Ovary (tissue), 9 donors: ENCODE results near the gene ARHGAP19. TPM values are rescaled to one million over a fixed set of nuclear protein-coding genes. Genes with fewer than 3 reads are reported as not detected.
A peak's percentile ranks its signal among the peaks of the same experiment; 100 is the strongest.

Source experiments
- DNase-seq, 5 donors: peaks; one replicate each; pipeline ENCODE4 v3.0.0-alpha.2; 2019 to 2020
- H3K27ac ChIP-seq, 2 donors: fragments of 200-600 bp; one replicate each; pipeline versions ENCODE4 v1.5.1 to v1.8.0; 2019 to 2022
- H3K27me3 ChIP-seq: fragments of 200-600 bp; one replicate; pipeline ENCODE4 v1.8.0; 2022
- H3K36me3 ChIP-seq: fragments of 200-600 bp; sonication (generic); one replicate; pipeline ENCODE4 v1.5.1; 2019
- H3K4me1 ChIP-seq: one replicate; pipeline ENCODE4 v1.8.1; 2013; ENCODE audit warnings: mild to moderate bottlenecking, moderate library complexity; ENCODE audit not compliant: insufficient read depth
- H3K4me3 ChIP-seq: fragments of 200-600 bp; sonication (generic); one replicate; pipeline ENCODE4 v1.5.1; 2017
- H3K9me3 ChIP-seq, 2 donors: fragments of 200-600 bp in 1 of 2; sonication (generic) in 1 of 2; one replicate each; pipeline versions ENCODE4 v1.5.1 to v1.8.1; 2013 to 2019; ENCODE audit warnings: mild to moderate bottlenecking in 1 of 2, moderate library complexity in 1 of 2
- EP300 ChIP-seq: sonication (generic); formaldehyde crosslinking; IDR thresholded peaks from one replicate; pipeline ENCODE4 v1.6.1; 2017; ENCODE audit warnings: antibody characterized with exemption
- POLR2A ChIP-seq: fragments of 450-650 bp; IDR thresholded peaks from one replicate; pipeline ENCODE4 v1.6.1; 2017; ENCODE audit warnings: antibody characterized with exemption, mild to moderate bottlenecking, moderate library complexity
- WGBS, 3 donors: extraction: QIAGEN DNeasy Blood & Tissue Kit in 1 of 3; methylation state at CpG; one replicate each; pipeline versions ENCODE4 v1.1.5 to v1.1.7; 2013 to 2017; 5-methylcytosine and 5-hydroxymethylcytosine counted together
- intact Hi-C, 4 donors: fragments of 100-400 bp; cut with DNase I; formaldehyde crosslinking; loops; one replicate each; pipeline versions ENCODE4 v1.11.0 to v1.15.1; 2022 to 2023
- polyA plus RNA-seq, 2 donors: library from polyadenylated mRNA; stranded (reverse); fragments of 200-250 nt in 1 of 2; fragments of 350-450 nt in 1 of 2; fragmentation: Illumina TruSeq in 1 of 2; extraction: RNeasy Lipid Tissue Mini Kit (QIAGEN cat#74804) in 1 of 2; gene quantifications; one replicate each; pipeline ENCODE4 v1.2.3, GENCODE V29; 2013 to 2014
- total RNA-seq, 7 donors: library from RNA; depleted of rRNA in 2 of 7; stranded (reverse); fragments of >200 nt in 2 of 7; fragmentation: NEBNext Ultra II Directional in 3 of 7; extraction: Animal tissue kit (Norgen Biotek cat#: 25700) in 3 of 7; gene quantifications; one replicate each; pipeline versions ENCODE4 v1.1.0 to v1.2.4, GENCODE V29; 2016 to 2023
- TF ChIP-seq, protein P1 (sequence below), 3 donors: fragments of 450-650 bp in 2 of 3; fragments of 200-600 bp in 1 of 3; IDR thresholded peaks; one replicate each; pipeline versions ENCODE4 v1.5.1 to v1.8.0; 2016 to 2022; ENCODE audit warnings: antibody characterized with exemption in 3 of 3, mild to moderate bottlenecking in 1 of 3
- donor health status: DM: no; HTN: no; CAD: no; lungs with moderate emphysema.
- donor health status: DM: no; HTN: no; CAD: no.
- donor health status: Bipolar disorder and iron deficiency.
- donor health status: DM: yes; HTN: yes; CAD: no.
- donor health status: DM: no; HTN: no; CAD: no.
- donor health status: DM: yes; HTN: yes; CAD: no.

ARHGAP19 gene
- total and polyA plus RNA-seq, 9 donors, result 6.7 to 18.1 (median 13.5) TPM

- no peak for DNase-seq
- Histone ChIP-seq H3K36me3 (no peaks in the 10 kb centered on the region), H3K4me1 (no peaks in the 10 kb centered on the region), H3K27ac (no peak overlapping the region), H3K27me3 (no peaks in the 10 kb centered on the region), H3K9me3 (no peaks in the 10 kb centered on the region), H3K4me3 (no peak overlapping the region)
- intact Hi-C loops, result no loop called here
- TF ChIP-seq EP300, result no peak
- TF ChIP-seq, protein P1, sequence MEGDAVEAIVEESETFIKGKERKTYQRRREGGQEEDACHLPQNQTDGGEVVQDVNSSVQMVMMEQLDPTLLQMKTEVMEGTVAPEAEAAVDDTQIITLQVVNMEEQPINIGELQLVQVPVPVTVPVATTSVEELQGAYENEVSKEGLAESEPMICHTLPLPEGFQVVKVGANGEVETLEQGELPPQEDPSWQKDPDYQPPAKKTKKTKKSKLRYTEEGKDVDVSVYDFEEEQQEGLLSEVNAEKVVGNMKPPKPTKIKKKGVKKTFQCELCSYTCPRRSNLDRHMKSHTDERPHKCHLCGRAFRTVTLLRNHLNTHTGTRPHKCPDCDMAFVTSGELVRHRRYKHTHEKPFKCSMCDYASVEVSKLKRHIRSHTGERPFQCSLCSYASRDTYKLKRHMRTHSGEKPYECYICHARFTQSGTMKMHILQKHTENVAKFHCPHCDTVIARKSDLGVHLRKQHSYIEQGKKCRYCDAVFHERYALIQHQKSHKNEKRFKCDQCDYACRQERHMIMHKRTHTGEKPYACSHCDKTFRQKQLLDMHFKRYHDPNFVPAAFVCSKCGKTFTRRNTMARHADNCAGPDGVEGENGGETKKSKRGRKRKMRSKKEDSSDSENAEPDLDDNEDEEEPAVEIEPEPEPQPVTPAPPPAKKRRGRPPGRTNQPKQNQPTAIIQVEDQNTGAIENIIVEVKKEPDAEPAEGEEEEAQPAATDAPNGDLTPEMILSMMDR (IDR thresholded peaks at IDR 0.05), result peak; percentile 47 to 55 (median 54)
Observed at GRCh38 chr10:97278491-97278989, 13.9 kb downstream of the ARHGAP19 start.

GRCh38 chr10:97277551-97277950 is 14.9 kb downstream of the ARHGAP19 start:
- H3K4me1 ChIP-seq, result no peaks in the 10 kb centered on the region
- DNase-seq, result no peak
- no peaks in the 10 kb centered on the region for H3K27me3 ChIP-seq
- TF ChIP-seq, protein P1 (IDR thresholded peaks at IDR 0.05), result no peak
- TF ChIP-seq POLR2A (no peak), EP300 (no peak)
- H3K27ac ChIP-seq, result no peak overlapping the region
- intact Hi-C loops, result no loop called here
- 65 to 90% (median 86%) methylated on average over 1 of the region's 1 CpG for whole genome bisulfite sequencing, 3 donors
- no peaks in the 10 kb centered on the region for H3K36me3 ChIP-seq
- H3K4me3 ChIP-seq, result no peak overlapping the region
- H3K9me3 ChIP-seq, result no peaks in the 10 kb centered on the region

GRCh38 chr10:97274828-97275227 is 17.6 kb downstream of the ARHGAP19 start:
- Histone ChIP-seq H3K9me3 (no peaks in the 10 kb centered on the region), H3K4me1 (no peaks in the 10 kb centered on the region), H3K36me3 (no peaks in the 10 kb centered on the region), H3K27me3 (no peaks in the 10 kb centered on the region), H3K27ac (no peak overlapping the region), H3K4me3 (no peak overlapping the region)
- TF ChIP-seq, protein P1 (IDR thresholded peaks at IDR 0.05), result no peak
- no peak for TF ChIP-seq POLR2A
- TF ChIP-seq EP300, result no peak
- intact Hi-C loops, result no loop called here
- 72 to 75% (median 72%) methylated on average over 3 of the region's 9 CpGs for WGBS, 3 donors
- no peak for DNase-seq

GRCh38 chr10:97273700-97274099 is 18.7 kb downstream of the ARHGAP19 start:
- intact Hi-C loops, result no loop called here
- 97 to 98% (median 97%) methylated on average over 3 of the region's 3 CpGs for WGBS, 3 donors
- H3K9me3 ChIP-seq, result no peaks in the 10 kb centered on the region
- TF ChIP-seq EP300, result no peak
- no peak overlapping the region for H3K4me3 ChIP-seq
- H3K36me3 ChIP-seq, result no peaks in the 10 kb centered on the region
- no peak overlapping the region for H3K27ac ChIP-seq
- no peaks in the 10 kb centered on the region for H3K4me1 ChIP-seq
- H3K27me3 ChIP-seq, result no peaks in the 10 kb centered on the region
- no peak for DNase-seq

DNA sequence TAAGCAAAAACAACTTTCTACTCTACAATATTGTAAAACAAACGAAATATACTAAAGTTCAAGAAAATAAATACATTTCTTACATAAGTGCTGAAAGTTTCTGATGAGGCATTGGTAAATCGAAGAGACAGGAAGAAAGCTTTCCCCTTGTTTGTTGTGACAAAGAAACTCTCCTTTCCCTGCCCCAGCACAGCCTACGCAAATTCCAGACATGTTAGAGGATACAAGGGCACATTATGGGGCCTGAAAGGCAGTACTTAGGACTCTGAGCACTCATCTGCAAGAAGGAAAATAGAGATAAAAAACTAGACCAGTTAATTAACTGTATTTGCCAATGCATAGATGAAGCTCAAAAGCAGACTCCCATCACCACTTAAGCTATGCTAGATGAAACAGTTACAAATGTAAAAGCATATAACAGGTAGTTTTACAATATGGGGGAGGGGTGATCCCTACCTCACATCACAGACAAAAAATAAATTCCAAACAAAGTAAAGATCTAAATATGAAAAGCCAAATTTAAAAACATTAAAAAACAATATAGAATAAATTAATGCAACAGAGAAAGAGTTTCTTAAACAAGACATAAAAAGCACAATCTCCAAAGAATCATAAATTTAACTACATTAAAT is 21.8 kb downstream of the ARHGAP19 start:
- Histone ChIP-seq H3K27ac (no peak overlapping the region), H3K4me3 (no peak overlapping the region), H3K9me3 (no peaks in the 10 kb centered on the region), H3K4me1 (no peaks in the 10 kb centered on the region), H3K27me3 (no peaks in the 10 kb centered on the region), H3K36me3 (no peaks in the 10 kb centered on the region)
- no peak for DNase-seq
- TF ChIP-seq, protein P1 (IDR thresholded peaks at IDR 0.05), result no peak
- TF ChIP-seq EP300 (no peak), POLR2A (no peak)
- intact Hi-C loops, result no loop called here
- WGBS, 3 donors, result 40 to 62% (median 46%) methylated on average over 3 of the region's 3 CpGs
